GM23338 (cell line): ENCODE data around the gene TMEM178B. TPM values are rescaled to one million over a fixed set of nuclear protein-coding genes. Genes with fewer than 3 reads are reported as not detected.

ENCODE experiments used
- ATAC-seq: fragments of 200-7000 bp; cut with Tn5 transposase; 3 replicates; pipeline ENCODE4 v1.9.1; 2020
- DNase-seq: peaks from one replicate; pipeline ENCODE4 v3.0.0-alpha.2; 2015; ENCODE audit warnings: low spot score
- H2AFZ ChIP-seq: fragments of 200-600 bp; sonication (generic); 2 replicates; pipeline ENCODE4 v1.8.0; 2016; ENCODE audit warnings: antibody characterized with exemption, mild to moderate bottlenecking, moderate library complexity
- H3F3A ChIP-seq: fragments of 200-600 bp; sonication (generic); replicated peaks from 2 replicates; pipeline ENCODE4 v1.8.0; 2017; ENCODE audit warnings: antibody characterized with exemption, mixed run types, low read depth
- H3K27ac ChIP-seq: fragments of 200-600 bp; sonication (generic); 2 replicates; pipeline ENCODE4 v1.6.1; 2016; ENCODE audit warnings: low read depth
- H3K27me3 ChIP-seq: fragments of 200-600 bp; sonication (generic); 2 replicates; pipeline ENCODE4 v1.8.0; 2016; ENCODE audit warnings: mild to moderate bottlenecking, mixed run types, moderate library complexity; ENCODE audit not compliant: insufficient read depth
- H3K36me3 ChIP-seq: fragments of 200-600 bp; sonication (generic); 2 replicates; pipeline ENCODE4 v1.8.0; 2016; ENCODE audit warnings: mild to moderate bottlenecking; ENCODE audit not compliant: insufficient read depth
- H3K4me1 ChIP-seq: fragments of 200-600 bp; sonication (generic); 2 replicates; pipeline ENCODE4 v1.8.0; 2016; ENCODE audit warnings: mild to moderate bottlenecking, moderate library complexity; ENCODE audit not compliant: insufficient read depth
- H3K4me2 ChIP-seq: fragments of 200-600 bp; sonication (generic); 2 replicates; pipeline ENCODE4 v1.7.1; 2017; ENCODE audit warnings: mixed run types
- H3K4me3 ChIP-seq: fragments of 200-600 bp; sonication (generic); 2 replicates; pipeline ENCODE4 v1.6.1; 2016; ENCODE audit warnings: mixed run types
- H3K79me2 ChIP-seq: fragments of 200-600 bp; sonication (generic); replicated peaks from 2 replicates; pipeline ENCODE4 v1.8.0; 2017; ENCODE audit warnings: mild to moderate bottlenecking; ENCODE audit not compliant: insufficient read depth
- H3K9me2 ChIP-seq: fragments of 200-600 bp; sonication (generic); 2 replicates; pipeline ENCODE4 v1.8.0; 2017; ENCODE audit not compliant: insufficient read depth
- H4K20me1 ChIP-seq: fragments of 200-600 bp; sonication (generic); replicated peaks from 2 replicates; pipeline ENCODE4 v1.8.0; 2017; ENCODE audit warnings: mild to moderate bottlenecking; ENCODE audit not compliant: insufficient read depth
- H3K27ac Mint-ChIP-seq: 2 replicates; pipeline ENCODE4 v1.8.0; 2020; ENCODE audit warnings: inconsistent platforms, mild to moderate bottlenecking, moderate library complexity, mixed read lengths
- H3K27me3 Mint-ChIP-seq: 3 replicates; pipeline ENCODE4 v1.8.0; 2022; ENCODE audit warnings: low read depth, mild to moderate bottlenecking, moderate library complexity, mixed read lengths, inconsistent platforms; ENCODE audit not compliant: insufficient read depth, poor library complexity
- H3K36me3 Mint-ChIP-seq: 3 replicates; pipeline ENCODE4 v1.8.0; 2021; ENCODE audit warnings: low read depth, mild to moderate bottlenecking, inconsistent platforms, moderate library complexity, mixed read lengths
- H3K4me1 Mint-ChIP-seq: 3 replicates; pipeline ENCODE4 v1.8.0; 2020; ENCODE audit warnings: mild to moderate bottlenecking, inconsistent platforms, mixed read lengths
- H3K4me3 Mint-ChIP-seq: 3 replicates; pipeline ENCODE4 v1.8.0; 2021; ENCODE audit warnings: moderate library complexity, mild to moderate bottlenecking, inconsistent platforms, mixed read lengths
- H3K9me3 Mint-ChIP-seq: 3 replicates; pipeline ENCODE4 v1.8.0; 2020; ENCODE audit warnings: moderate library complexity, mild to moderate bottlenecking, inconsistent platforms, mixed read lengths
- CREB1 ChIP-seq: fragments of 250-450 bp; sonication (Bioruptor Pico); IDR thresholded peaks from 2 replicates; pipeline ENCODE4 v1.5.0; 2020; ENCODE audit warnings: low read depth, mild to moderate bottlenecking, moderate library complexity
- CTCF ChIP-seq, 2 experiments: fragments of 200-600 bp in 1 of 2; sonication (generic) in 1 of 2; conservative IDR thresholded peaks; 2 replicates each; pipeline versions ENCODE4 v1.5.1 to v1.6.1; 2016 to 2017; ENCODE audit warnings: antibody characterized with exemption in 2 of 2, low read depth in 2 of 2, mild to moderate bottlenecking in 2 of 2, moderate library complexity in 1 of 2
- ETS1 ChIP-seq: IDR thresholded peaks from 2 replicates; pipeline ENCODE4 v1.6.1; 2016; ENCODE audit warnings: antibody characterized with exemption
- EZH2 ChIP-seq: fragments of 200-600 bp; sonication (generic); IDR thresholded peaks from one replicate; pipeline ENCODE4 v1.8.0; 2017; ENCODE audit warnings: antibody characterized with exemption, mild to moderate bottlenecking, low read depth; ENCODE audit not compliant: unreplicated experiment
- EZH2phosphoT487 ChIP-seq: fragments of 200-600 bp; sonication (generic); IDR thresholded peaks from one replicate; pipeline ENCODE4 v1.8.1; 2018; ENCODE audit warnings: antibody characterized with exemption; ENCODE audit not compliant: unreplicated experiment
- JUNB ChIP-seq: IDR thresholded peaks from one replicate; pipeline ENCODE4 v1.6.1; 2016; ENCODE audit warnings: antibody characterized with exemption; ENCODE audit not compliant: unreplicated experiment
- NANOG ChIP-seq: IDR thresholded peaks from 2 replicates; pipeline ENCODE4 v1.6.1; 2016; ENCODE audit warnings: antibody characterized with exemption, borderline replicate concordance
- POLR2AphosphoS5 ChIP-seq: IDR thresholded peaks from 2 replicates; pipeline ENCODE4 v1.6.1; 2016; ENCODE audit warnings: antibody characterized with exemption, low read depth
- REST ChIP-seq: IDR thresholded peaks from one replicate; pipeline ENCODE4 v1.6.1; 2018; ENCODE audit warnings: antibody characterized with exemption; ENCODE audit not compliant: unreplicated experiment
- STAT1 ChIP-seq: IDR thresholded peaks from one replicate; pipeline ENCODE4 v1.6.1; 2016; ENCODE audit warnings: antibody characterized with exemption; ENCODE audit not compliant: unreplicated experiment
- ZNF114 ChIP-seq: fragments of 250-450 bp; sonication (Bioruptor Pico); IDR thresholded peaks from 2 replicates; pipeline ENCODE4 v1.5.0; 2020; ENCODE audit warnings: mild to moderate bottlenecking, moderate library complexity
- ZNF331 ChIP-seq: fragments of 250-450 bp; sonication (Bioruptor Pico); IDR thresholded peaks from 2 replicates; pipeline ENCODE4 v1.5.0; 2020; ENCODE audit warnings: low read depth, mild to moderate bottlenecking, moderate library complexity
- ZNF462 ChIP-seq: fragments of 250-450 bp; sonication (Bioruptor Pico); IDR thresholded peaks from 2 replicates; pipeline ENCODE4 v1.5.0; 2020; ENCODE audit warnings: mild to moderate bottlenecking, moderate library complexity
- polyA plus RNA-seq: library from polyadenylated mRNA; unstranded; fragments of >200 nt; fragmentation: Nextera tagmentation; extraction: Ambion mirVana; gene quantifications from 2 replicates; pipeline ENCODE4 v1.2.1, GENCODE V29; 2016
- total RNA-seq: library from RNA; depleted of rRNA; stranded (reverse); fragments of >200 nt; shearing (Covaris generic); gene quantifications from 2 replicates; pipeline ENCODE4 v1.2.3, GENCODE V29; 2014

The TMEM178B gene
- total and polyA plus RNA-seq, 2 experiments from 2014 or later: 4.9 to 15.6 TPM

DNA sequence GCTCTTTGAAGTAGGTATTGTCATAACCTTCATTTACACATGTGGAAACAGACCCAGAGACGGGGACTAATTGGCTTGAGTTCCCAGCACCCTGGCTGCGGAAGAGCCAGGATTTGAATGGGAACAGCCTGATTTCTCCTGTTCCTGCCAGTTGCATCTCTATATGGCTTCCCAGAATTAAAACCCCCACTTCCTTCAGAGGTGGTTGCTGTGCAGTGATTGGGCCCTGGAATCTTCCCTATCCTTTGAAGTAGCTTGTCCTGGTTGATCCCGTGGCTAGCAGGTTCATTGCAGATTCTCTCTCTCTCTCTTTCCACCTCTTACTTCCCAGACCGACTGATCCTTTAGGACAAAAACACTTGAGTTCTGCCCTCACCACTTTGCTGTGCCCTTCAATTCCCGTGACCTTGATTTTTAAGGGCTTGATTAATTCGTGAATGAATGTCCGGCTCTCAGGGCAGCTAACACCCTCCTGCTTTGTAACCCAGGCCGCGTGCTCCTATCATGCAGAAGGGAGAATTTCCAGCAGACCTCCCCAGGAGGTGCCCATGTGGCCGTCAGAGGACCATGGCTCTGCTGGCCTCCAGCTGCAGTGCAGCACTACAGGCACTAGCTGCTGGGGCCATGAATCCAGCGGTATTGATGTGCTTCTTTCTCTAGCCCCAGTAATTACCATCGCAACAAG lies 356.7 kb downstream of the TMEM178B start:
- Histone ChIP-seq H3K79me2 (peaks cover 4% of the 10 kb centered on the region; the same call in 1 of the 2 replicates), H3K4me1 (peaks cover 50% of the 10 kb centered on the region), H2AFZ (no peak overlapping the region), H3K36me3 (no peaks in the 10 kb centered on the region), H3K9me2 (peaks cover 5% of the 10 kb centered on the region; the same call in 1 of the 2 replicates), H3F3A (peaks cover 5% of the 10 kb centered on the region; the same call in 1 of the 2 replicates), H3K4me2 (peak overlapping the region; percentile 56), H3K27ac (peak overlapping the region; percentile 87), H3K4me3 (peak overlapping the region; percentile 5), H4K20me1 (no peaks in the 10 kb centered on the region), H3K27me3 (no peaks in the 10 kb centered on the region)
- H3K9me3 Mint-ChIP-seq: peaks cover 13% of the 10 kb centered on the region
- H3K4me3 Mint-ChIP-seq: peak overlapping the region; percentile 45
- peak; percentile 88 for ATAC-seq
- H3K27ac Mint-ChIP-seq: peak overlapping the region; percentile 99
- H3K27me3 Mint-ChIP-seq: peaks cover 11% of the 10 kb centered on the region
- peak; percentile 80 for DNase-seq
- H3K4me1 Mint-ChIP-seq: peaks cover 68% of the 10 kb centered on the region
- no peak for TF ChIP-seq CREB1
- no peak for TF ChIP-seq REST
- no peak for TF ChIP-seq JUNB
- no peak for TF ChIP-seq CTCF (conservative IDR thresholded peaks at IDR 0.05; ENCODE audit: low read depth in 2 of 2)
- TF ChIP-seq ZNF462 (CRISPR knock-in tag): peak; percentile 97
- peak; percentile 78; the same call in 1 of the 2 replicates for TF ChIP-seq ZNF114
- TF ChIP-seq EZH2: no peak
- no peak for TF ChIP-seq STAT1
- TF ChIP-seq ZNF331 (CRISPR knock-in tag): no peak
- TF ChIP-seq ETS1: peak; percentile 11; the same call in 1 of the 2 replicates
- TF ChIP-seq NANOG: no peak
- TF ChIP-seq POLR2AphosphoS5: no peak
- TF ChIP-seq EZH2phosphoT487: no peak
- H3K36me3 Mint-ChIP-seq: peaks cover 14% of the 10 kb centered on the region; the same call in 2 of the 3 replicates
